Chondrocyte (in vitro differentiated cells): ENCODE measurements around the gene KCNH6. TPM values are rescaled to one million over a fixed set of nuclear protein-coding genes. Genes with fewer than 3 reads are reported as not detected.

Source experiments
- DNase-seq: peaks from one replicate; pipeline ENCODE4 v3.0.0; 2021; ENCODE audit warnings: mixed read lengths, low spot score
- H3K27ac Mint-ChIP-seq: one replicate; pipeline ENCODE4 v1.8.0; 2021; ENCODE audit warnings: mild to moderate bottlenecking, moderate library complexity, mixed read lengths; ENCODE audit not compliant: unreplicated experiment
- H3K27me3 Mint-ChIP-seq: 2 replicates; pipeline ENCODE4 v1.8.0; 2021; ENCODE audit warnings: low read depth, mixed read lengths
- H3K36me3 Mint-ChIP-seq: 2 replicates; pipeline ENCODE4 v1.8.0; 2021; ENCODE audit warnings: low read depth, mixed read lengths
- H3K4me1 Mint-ChIP-seq: 2 replicates; pipeline ENCODE4 v1.8.0; 2021; ENCODE audit warnings: low read depth, mild to moderate bottlenecking, mixed read lengths
- H3K4me3 Mint-ChIP-seq: one replicate; pipeline ENCODE4 v1.8.0; 2021; ENCODE audit warnings: mild to moderate bottlenecking, moderate library complexity, mixed read lengths; ENCODE audit not compliant: unreplicated experiment
- H3K9me3 Mint-ChIP-seq: 2 replicates; pipeline ENCODE4 v1.8.0; 2021; ENCODE audit warnings: low read depth, mixed read lengths
- CTCF ChIP-seq: fragments of 200-600 bp; sonication (generic); IDR thresholded peaks from 2 replicates; pipeline ENCODE4 v1.5.0; 2021; ENCODE audit warnings: antibody characterized with exemption, mild to moderate bottlenecking, moderate library complexity
- total RNA-seq: library from RNA; stranded (reverse); gene quantifications from 3 replicates; pipeline ENCODE4 v1.2.1, GENCODE V29; 2021

The KCNH6 gene
- total RNA-seq, 1 donor from 2014 or later: not detected

GRCh38 chr17:63490329-63490728 lies 32.8 kb upstream of the KCNH6 start:
- H3K9me3 Mint-ChIP-seq: no peaks in the 10 kb centered on the region
- no peak for DNase-seq
- H3K27me3 Mint-ChIP-seq: peaks cover 31% of the 10 kb centered on the region
- no peaks in the 10 kb centered on the region for H3K4me1 Mint-ChIP-seq
- TF ChIP-seq CTCF: no peak
- no peak overlapping the region for H3K4me3 Mint-ChIP-seq
- H3K27ac Mint-ChIP-seq: no peak overlapping the region
- H3K36me3 Mint-ChIP-seq: no peaks in the 10 kb centered on the region

DNA sequence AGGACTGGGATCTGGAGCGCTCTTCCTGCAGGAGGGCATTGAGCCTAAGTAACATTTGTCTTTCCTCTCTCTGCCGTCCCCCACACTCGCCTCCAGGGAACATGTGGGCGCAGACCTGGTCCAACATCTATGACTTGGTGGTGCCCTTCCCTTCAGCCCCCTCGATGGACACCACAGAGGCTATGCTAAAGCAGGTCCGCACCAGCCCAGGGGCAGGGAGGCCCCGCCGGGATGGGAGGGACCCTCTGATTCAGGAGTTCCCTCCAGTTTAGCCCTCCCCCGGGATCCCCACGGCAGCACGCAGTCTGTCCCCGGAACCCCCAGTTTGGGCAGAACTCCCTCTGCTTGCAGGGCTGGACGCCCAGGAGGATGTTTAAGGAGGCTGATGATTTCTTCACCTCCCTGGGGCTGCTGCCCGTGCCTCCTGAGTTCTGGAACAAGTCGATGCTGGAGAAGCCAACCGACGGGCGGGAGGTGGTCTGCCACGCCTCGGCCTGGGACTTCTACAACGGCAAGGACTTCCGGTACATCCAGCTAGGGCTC lies 32.2 kb upstream of the KCNH6 start:
- no peak overlapping the region for H3K4me3 Mint-ChIP-seq
- no peak for TF ChIP-seq CTCF
- H3K27me3 Mint-ChIP-seq: peaks cover 31% of the 10 kb centered on the region
- no peaks in the 10 kb centered on the region for H3K9me3 Mint-ChIP-seq
- no peaks in the 10 kb centered on the region for H3K4me1 Mint-ChIP-seq
- no peak overlapping the region for H3K27ac Mint-ChIP-seq
- no peaks in the 10 kb centered on the region for H3K36me3 Mint-ChIP-seq
- no peak for DNase-seq

GRCh38 chr17:63491413-63491812 lies 31.7 kb upstream of the KCNH6 start:
- H3K27ac Mint-ChIP-seq: no peak overlapping the region
- no peaks in the 10 kb centered on the region for H3K9me3 Mint-ChIP-seq
- no peak for DNase-seq
- H3K36me3 Mint-ChIP-seq: no peaks in the 10 kb centered on the region
- no peak for TF ChIP-seq CTCF
- H3K4me3 Mint-ChIP-seq: no peak overlapping the region
- peaks cover 31% of the 10 kb centered on the region for H3K27me3 Mint-ChIP-seq
- no peaks in the 10 kb centered on the region for H3K4me1 Mint-ChIP-seq

GRCh38 chr17:63491977-63492618 lies 31.1 kb upstream of the KCNH6 start:
- no peak for DNase-seq
- no peak overlapping the region for H3K27ac Mint-ChIP-seq
- no peak overlapping the region for H3K4me3 Mint-ChIP-seq
- H3K36me3 Mint-ChIP-seq: no peaks in the 10 kb centered on the region
- H3K4me1 Mint-ChIP-seq: no peaks in the 10 kb centered on the region
- no peaks in the 10 kb centered on the region for H3K9me3 Mint-ChIP-seq
- peaks cover 31% of the 10 kb centered on the region for H3K27me3 Mint-ChIP-seq
- no peak for TF ChIP-seq CTCF

GRCh38 chr17:63492940-63493339 lies 30.2 kb upstream of the KCNH6 start:
- Mint-ChIP-seq H3K27me3 (peaks cover 26% of the 10 kb centered on the region), H3K4me3 (no peak overlapping the region), H3K4me1 (no peaks in the 10 kb centered on the region), H3K36me3 (no peaks in the 10 kb centered on the region), H3K9me3 (no peaks in the 10 kb centered on the region), H3K27ac (no peak overlapping the region)
- no peak for DNase-seq
- TF ChIP-seq CTCF: no peak
